Measurements from ENCODE around the gene CFHR1.
"Not testable (repeated sequence)": the region's sequence is repeated elsewhere in the genome, so short reads cannot be mapped to it uniquely, and the experiment has no call there.

Gene CFHR1

DNA sequence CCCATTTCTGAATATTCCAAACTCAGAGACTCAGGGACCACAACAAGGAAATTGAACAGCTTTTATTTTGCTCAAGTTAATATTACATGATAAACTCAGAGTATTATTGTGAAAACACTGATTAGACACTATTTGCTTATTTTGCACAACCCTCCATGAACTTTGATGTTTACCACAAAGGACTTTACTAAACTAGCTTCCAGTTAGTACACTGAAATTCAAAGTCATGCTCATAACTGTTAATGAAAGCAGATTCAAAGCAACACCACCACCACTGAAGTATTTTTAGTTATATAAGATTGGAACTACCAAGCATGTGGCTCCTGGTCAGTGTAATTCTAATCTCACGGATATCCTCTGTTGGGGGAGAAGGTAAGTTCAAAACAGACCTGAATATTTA, at the start of gene CFHR1:
Gene CFHR1, plus strand, starts transcription at position 201 of the 400 bp plus-strand sequence. Its CDS starts 114 bp downstream, at position 315.
- not testable (repeated sequence) for H4K20me1 ChIP-seq; H3K9me3 ChIP-seq (replicated peaks in 1 of 11); H3K4me2 ChIP-seq; H3K4me1 ChIP-seq; H3K27me3 ChIP-seq; H3K9ac ChIP-seq; H3K4me3 ChIP-seq; H3K36me3 ChIP-seq; H3K27ac ChIP-seq

DNA sequence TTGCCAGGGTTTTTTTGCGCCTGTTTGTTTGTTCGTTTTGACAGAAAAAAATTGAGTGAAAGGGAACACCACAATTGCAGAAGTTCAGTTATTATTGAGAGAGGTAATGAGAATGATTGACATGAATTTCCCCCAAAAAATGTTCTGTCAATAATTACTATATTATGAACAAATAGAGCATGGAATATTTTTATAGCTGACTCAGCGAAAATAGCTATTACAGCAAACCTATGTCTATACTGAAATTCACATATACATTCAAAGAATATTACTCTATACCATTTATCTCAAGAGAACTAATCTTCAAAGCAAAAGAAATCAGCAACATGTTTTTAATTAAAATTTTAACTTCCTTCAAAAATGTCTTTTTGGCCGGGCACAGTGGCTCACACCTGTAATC, 49.7 kb upstream of the CFHR1 start:
- not testable (repeated sequence) for H3K27ac ChIP-seq; H3K4me3 ChIP-seq; H3K9ac ChIP-seq; H3K9me3 ChIP-seq (replicated peaks in 1 of 11); H3K4me2 ChIP-seq; H3K27me3 ChIP-seq; H3K4me1 ChIP-seq; H4K20me1 ChIP-seq; H3K36me3 ChIP-seq

DNA sequence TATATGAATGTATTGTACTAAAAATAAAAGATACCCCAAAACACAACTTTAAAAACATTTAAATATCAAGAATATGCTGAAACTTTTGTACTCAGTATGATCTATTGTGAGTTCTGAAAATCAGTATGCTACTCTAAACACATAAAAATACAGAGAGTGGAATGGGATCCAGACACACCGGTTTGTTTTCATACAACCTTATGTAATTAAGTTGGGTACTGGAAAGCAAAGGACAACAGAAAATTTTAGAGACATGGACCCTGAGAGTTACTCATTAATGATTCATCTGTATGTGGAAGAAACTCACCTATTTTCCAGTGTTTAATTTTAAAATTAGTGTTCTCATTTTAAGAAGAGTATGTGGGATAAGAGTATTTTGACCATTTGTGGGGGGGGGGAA, 45.8 kb upstream of the CFHR1 start:
- Histone ChIP-seq H3K4me3 (no peak overlapping the region), H3K36me3 (no peaks in the 10 kb centered on the region), H3K27me3 (no peaks in the 10 kb centered on the region), H3K9me3 (replicated peaks in 1 of 11) (no peaks in the 10 kb centered on the region), H3K27ac (no peak overlapping the region), H4K20me1 (no peaks in the 10 kb centered on the region), H3K4me2 (no peak overlapping the region), H3K4me1 (no peaks in the 10 kb centered on the region), H3K9ac (no peak overlapping the region)
- TF ChIP-seq Cebpa-rat (IDR thresholded peaks at IDR 0.05) = no peak

GRCh38 chr1:196774175-196774574, 45.4 kb upstream of the CFHR1 start:
- no peak overlapping the region for H3K4me3 ChIP-seq
- H3K27ac ChIP-seq = no peak overlapping the region
- no peaks in the 10 kb centered on the region for H4K20me1 ChIP-seq
- H3K9ac ChIP-seq = no peak overlapping the region
- no peaks in the 10 kb centered on the region for H3K27me3 ChIP-seq
- no peak for TF ChIP-seq Cebpa-rat (IDR thresholded peaks at IDR 0.05)
- no peaks in the 10 kb centered on the region for H3K36me3 ChIP-seq
- no peaks in the 10 kb centered on the region for H3K9me3 ChIP-seq (replicated peaks in 1 of 11)
- H3K4me2 ChIP-seq = no peak overlapping the region
- H3K4me1 ChIP-seq = no peaks in the 10 kb centered on the region

GRCh38 chr1:196774603-196775002, 44.9 kb upstream of the CFHR1 start, which contains the start of gene CFHR3:
CFHR3 (plus strand) TSS chr1:196774840; CDS start chr1:196774887, 47 bp downstream.
- Histone ChIP-seq H3K4me1 (no peaks in the 10 kb centered on the region), H4K20me1 (no peaks in the 10 kb centered on the region), H3K4me2 (no peak within 1 kb of the TSS), H3K36me3 (no peaks in the 10 kb centered on the region), H3K27ac (no peak within 1 kb of the TSS), H3K4me3 (no peak within 1 kb of the TSS), H3K9ac (no peak within 1 kb of the TSS), H3K27me3 (no peaks in the 10 kb centered on the region), H3K9me3 (replicated peaks in 1 of 11) (no peaks in the 10 kb centered on the region)
- no peak for TF ChIP-seq Cebpa-rat (IDR thresholded peaks at IDR 0.05)

DNA sequence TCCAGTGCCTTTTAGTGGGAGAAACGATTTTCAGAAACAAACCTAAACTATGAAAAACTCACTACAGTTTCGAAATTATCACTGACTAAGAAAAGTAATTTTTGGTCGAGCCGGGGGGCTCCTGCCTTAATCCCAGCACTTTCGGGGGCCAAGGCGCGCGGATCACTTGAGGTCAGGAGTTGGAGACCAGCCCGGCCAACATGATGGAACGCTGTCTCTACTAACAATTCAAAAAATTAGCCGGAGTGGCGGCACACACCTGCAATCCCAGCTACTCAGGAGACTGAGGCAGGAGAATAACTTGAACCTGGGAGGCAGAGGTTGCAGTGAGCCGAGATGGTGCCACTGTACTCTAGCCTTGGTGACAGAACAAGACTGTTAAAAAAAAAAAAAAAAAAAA, 41.9 kb upstream of the CFHR1 start:
- Histone ChIP-seq H3K27ac (no peak overlapping the region), H4K20me1 (no peaks in the 10 kb centered on the region), H3K27me3 (no peaks in the 10 kb centered on the region), H3K9me3 (replicated peaks in 1 of 11) (no peaks in the 10 kb centered on the region), H3K4me1 (no peaks in the 10 kb centered on the region), H3K9ac (no peak overlapping the region), H3K4me3 (no peak overlapping the region), H3K36me3 (no peaks in the 10 kb centered on the region), H3K4me2 (no peak overlapping the region)
- no peak for TF ChIP-seq Cebpa-rat (IDR thresholded peaks at IDR 0.05)

DNA sequence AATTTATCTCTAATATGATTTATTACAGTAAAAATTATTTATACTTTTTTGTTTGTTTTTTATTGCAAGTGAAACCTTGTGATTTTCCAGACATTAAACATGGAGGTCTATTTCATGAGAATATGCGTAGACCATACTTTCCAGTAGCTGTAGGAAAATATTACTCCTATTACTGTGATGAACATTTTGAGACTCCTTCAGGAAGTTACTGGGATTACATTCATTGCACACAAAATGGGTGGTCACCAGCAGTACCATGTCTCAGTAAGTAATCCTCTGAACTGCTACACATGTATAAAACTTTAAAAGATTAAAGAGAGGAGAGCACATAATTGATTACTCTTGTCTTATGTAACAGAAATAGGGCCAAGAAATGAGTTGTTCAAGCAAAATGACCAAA, 40.4 kb upstream of the CFHR1 start:
- H3K36me3 ChIP-seq = no peaks in the 10 kb centered on the region
- no peak for TF ChIP-seq Cebpa-rat (IDR thresholded peaks at IDR 0.05)
- no peak overlapping the region for H3K4me2 ChIP-seq
- no peaks in the 10 kb centered on the region for H3K27me3 ChIP-seq
- H3K4me1 ChIP-seq = no peaks in the 10 kb centered on the region
- H3K27ac ChIP-seq = no peak overlapping the region
- no peak overlapping the region for H3K9ac ChIP-seq
- H3K4me3 ChIP-seq = no peak overlapping the region
- no peaks in the 10 kb centered on the region for H4K20me1 ChIP-seq
- no peaks in the 10 kb centered on the region for H3K9me3 ChIP-seq (replicated peaks in 1 of 11)

DNA sequence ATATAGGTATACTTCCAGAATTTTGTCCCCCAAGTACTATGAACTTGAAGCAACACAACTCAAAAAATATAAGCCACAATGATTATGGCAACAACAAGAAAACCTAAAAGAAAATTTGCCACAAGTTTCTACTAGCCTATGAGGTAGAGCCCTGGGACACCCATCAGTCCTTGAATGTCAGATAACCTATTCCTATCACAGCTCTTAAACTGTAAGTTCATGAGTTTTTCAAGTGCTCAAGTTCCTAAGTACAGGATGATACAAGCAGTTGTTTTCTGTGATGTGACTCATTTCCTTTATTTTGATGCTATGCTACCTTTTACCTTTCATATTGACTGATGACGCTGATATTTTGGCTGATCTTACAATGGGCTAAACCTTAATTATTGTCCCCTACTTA, 28.3 kb upstream of the CFHR1 start:
- not testable (repeated sequence) for H3K9ac ChIP-seq; H3K4me1 ChIP-seq; H3K4me3 ChIP-seq; H3K36me3 ChIP-seq; H3K9me3 ChIP-seq (replicated peaks in 1 of 11); H3K27me3 ChIP-seq; H3K4me2 ChIP-seq; H3K27ac ChIP-seq; H4K20me1 ChIP-seq

DNA sequence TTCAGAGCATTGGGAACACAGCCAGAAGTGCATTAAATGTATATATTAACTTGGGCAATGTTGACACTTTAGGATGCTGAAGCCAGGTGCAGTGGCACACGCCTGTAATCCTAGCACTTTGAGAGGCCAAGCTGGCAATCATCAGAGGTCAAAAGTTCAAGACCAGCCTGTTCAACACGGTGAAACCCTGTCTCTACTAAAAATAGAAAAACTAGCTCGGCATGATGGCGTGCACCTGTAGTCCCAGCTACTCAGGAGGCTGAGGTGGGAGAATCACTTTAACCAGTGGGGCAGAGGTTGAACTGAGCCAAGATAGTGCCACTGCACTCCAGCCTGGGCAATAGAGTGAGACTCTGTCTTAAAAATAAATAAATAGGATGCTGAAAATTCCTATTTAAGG, 25.4 kb upstream of the CFHR1 start:
- not testable (repeated sequence) for H3K9me3 ChIP-seq (replicated peaks in 1 of 11); H3K36me3 ChIP-seq; H3K4me1 ChIP-seq; H3K4me2 ChIP-seq; H3K27me3 ChIP-seq; H4K20me1 ChIP-seq; H3K4me3 ChIP-seq; H3K9ac ChIP-seq; H3K27ac ChIP-seq

DNA sequence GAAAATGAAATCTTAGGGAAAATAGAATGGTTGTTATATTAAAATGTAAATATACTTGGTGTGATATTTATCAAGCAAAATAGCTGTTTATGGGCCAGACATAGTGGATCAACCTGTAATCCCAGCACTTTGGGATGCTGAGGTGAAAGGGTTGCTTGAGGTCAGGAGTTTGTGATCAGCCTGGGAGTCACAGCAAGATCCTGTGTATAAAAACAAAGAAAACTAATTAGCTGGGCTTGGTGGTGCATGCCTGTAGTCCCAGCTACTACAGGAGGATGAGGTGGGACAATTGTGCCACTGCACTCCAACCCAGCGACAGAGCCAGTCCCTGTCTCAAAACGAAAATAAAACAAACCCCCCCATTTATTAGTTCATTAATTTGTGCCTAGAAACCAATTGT, 21.6 kb upstream of the CFHR1 start:
- no peaks in the 10 kb centered on the region for H3K36me3 ChIP-seq
- no peak overlapping the region for H3K9ac ChIP-seq
- no peak for TF ChIP-seq Cebpa-rat (IDR thresholded peaks at IDR 0.05)
- no peaks in the 10 kb centered on the region for H3K9me3 ChIP-seq (replicated peaks in 1 of 11)
- no peak overlapping the region for H3K27ac ChIP-seq
- H3K27me3 ChIP-seq = no peaks in the 10 kb centered on the region
- H4K20me1 ChIP-seq = no peaks in the 10 kb centered on the region
- no peak overlapping the region for H3K4me2 ChIP-seq
- H3K4me1 ChIP-seq = no peaks in the 10 kb centered on the region
- H3K4me3 ChIP-seq = no peak overlapping the region

GRCh38 chr1:196801920-196802319, 17.6 kb upstream of the CFHR1 start:
- H4K20me1 ChIP-seq; H3K4me1 ChIP-seq; H3K4me2 ChIP-seq; H3K36me3 ChIP-seq; H3K9ac ChIP-seq; H3K4me3 ChIP-seq; H3K27ac ChIP-seq; H3K27me3 ChIP-seq; H3K9me3 ChIP-seq (replicated peaks in 1 of 11): not testable (repeated sequence)

Measured in BLaER1 treated with 17β-estradiol and CSF1 and Interleukin-3, amounts not matched to agents 10 nM and 100 nM (cell line).